SKM-1 treated with dmso at 0.1 percent for 144 hours (cell line): ENCODE data around the gene SHB.

Experiments used
- DNase-seq: peaks from one replicate; lab custom pipeline; 2025; ENCODE audit not compliant: unreplicated experiment; lab: John Stamatoyannopoulos, UW

Gene SHB

DNA sequence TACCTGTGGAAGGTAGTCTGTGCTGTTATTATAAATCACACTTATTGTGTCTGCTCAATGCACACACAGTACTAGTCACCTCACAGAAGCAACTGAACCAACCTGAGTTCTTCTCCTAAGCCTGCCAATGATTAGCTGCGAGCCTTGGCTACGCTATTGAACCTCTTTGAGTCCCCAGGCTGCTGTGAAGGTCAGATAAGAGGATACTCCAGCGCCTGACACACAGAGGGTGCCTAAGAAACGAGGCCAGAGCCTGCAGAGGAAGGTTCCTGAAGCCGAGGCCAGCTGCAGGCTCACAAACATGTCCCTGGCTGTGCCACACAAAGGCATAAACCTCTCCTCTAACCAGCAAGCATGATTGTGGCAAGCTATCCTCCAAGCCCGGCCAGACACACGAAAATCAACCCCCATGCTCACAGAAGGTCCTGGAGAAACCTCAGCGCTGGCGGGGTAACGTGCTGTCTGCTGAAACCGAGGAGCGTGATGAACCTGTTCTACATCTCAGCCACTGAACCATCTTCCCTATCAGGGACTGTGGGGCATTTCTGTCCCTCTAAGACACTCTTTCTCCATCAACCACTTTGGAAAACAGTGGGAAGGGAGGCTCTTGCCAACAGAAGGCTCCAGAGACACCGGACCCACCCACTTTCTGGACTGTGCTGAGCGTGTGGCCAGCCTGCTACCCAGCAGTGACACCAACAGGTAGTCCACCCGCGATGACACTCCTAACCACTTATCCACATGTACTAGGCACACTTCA lies 111.9 kb downstream of the SHB start:
- no peak for DNase-seq

DNA sequence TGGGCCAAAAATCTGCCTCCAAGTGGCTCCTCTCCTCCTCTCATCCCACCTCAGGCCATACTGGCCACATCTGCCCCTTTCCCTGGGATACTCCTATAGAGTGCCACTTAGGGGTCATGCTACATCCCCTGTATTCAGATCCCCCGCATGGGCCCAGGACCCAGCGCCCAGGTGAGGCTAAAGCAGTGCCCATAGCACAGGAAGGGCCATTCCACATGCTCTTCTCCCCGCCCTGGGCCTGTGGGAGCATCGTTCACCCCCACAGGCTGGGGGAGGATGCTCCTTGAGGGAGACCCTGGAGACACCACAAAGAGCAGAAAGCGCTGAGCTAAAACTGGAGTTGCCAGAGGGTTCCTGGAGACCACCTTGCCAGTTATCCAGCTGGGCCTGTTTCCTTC lies 112.6 kb downstream of the SHB start:
- no peak for DNase-seq

- DNase-seq = no peak
Observed at GRCh38 chr9:37955781-37956422, 113.1 kb downstream of the SHB start.

GRCh38 chr9:37954581-37954981 lies 114.4 kb downstream of the SHB start:
- no peak for DNase-seq

DNA sequence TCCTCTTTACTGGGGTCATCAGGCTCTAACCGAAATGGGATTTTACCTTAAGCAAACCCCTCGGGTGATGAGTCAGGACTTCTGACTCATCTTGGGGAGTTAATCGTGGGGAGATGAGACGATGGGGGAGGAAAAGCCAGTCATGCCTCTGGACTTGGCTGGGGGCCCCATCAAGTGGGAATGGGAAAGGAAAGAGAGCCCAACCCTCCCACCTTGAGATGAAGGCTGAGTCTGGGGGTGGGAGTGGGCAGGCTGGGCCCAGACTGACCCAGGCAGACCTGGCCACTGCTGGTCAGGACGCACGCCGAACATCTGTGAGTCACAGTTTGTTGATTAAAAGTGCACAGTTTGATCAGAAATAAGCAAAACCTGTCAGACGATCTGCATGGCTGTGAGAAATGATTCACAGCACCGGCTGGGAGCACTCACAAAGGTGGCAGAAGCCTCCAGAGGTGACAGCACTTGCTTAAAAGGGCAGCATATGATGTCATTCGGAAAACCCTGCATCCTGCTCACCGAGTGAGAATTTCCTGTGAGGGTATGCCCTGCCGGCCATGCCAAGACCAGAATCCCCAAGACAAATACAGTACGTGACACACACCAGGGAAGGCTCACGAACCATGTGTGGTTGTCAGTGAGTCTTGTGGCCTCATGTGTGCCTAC lies 115.1 kb downstream of the SHB start:
- no peak for DNase-seq

DNA sequence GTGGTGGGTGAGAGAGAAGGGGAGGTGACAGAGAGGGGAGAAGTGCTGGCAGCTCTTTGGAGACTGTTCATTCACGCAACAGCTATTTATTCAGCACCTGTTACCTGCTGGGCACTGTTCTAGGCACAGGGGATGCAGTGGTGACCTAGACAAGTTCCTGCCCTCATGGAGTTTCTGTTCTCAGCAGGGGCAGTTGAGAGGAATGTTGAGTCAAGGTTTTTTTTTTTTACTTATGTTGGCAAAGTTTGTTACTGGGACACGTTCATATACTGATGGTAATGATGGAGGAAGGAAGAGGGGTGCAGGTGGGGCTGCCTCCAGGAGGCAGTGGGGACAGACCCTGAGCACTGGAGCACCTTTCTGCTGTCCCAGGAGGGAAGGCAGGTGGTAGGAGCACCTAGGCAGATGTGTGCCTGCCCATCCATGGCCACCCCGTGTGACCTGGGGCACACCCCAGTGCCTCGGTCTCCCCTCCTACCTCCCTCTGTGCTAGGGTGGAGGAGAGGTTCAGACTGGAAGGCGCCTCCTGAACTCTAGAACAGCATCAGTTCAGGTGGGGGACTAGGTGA lies 115.7 kb downstream of the SHB start:
- DNase-seq = no peak

DNA sequence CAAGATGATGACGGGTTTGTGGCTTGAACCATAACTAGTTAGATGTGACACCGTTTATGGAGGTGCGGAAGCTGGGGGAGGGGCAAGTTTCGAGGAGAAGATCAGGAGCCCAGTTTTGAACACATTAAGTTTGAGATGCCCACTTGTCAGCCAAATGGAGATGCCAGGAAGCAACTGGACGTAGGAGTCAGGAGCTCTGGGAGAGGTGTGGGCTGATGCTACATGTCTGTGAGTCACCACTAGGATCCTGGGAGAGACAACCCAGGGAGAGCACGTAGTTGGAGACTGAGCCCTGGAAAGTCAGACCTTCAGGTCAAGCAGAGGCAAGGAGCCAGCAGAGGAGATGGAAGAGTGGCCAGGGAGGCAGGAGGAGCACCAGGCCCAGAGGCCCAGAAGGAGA lies 116.3 kb downstream of the SHB start:
- no peak for DNase-seq

DNA sequence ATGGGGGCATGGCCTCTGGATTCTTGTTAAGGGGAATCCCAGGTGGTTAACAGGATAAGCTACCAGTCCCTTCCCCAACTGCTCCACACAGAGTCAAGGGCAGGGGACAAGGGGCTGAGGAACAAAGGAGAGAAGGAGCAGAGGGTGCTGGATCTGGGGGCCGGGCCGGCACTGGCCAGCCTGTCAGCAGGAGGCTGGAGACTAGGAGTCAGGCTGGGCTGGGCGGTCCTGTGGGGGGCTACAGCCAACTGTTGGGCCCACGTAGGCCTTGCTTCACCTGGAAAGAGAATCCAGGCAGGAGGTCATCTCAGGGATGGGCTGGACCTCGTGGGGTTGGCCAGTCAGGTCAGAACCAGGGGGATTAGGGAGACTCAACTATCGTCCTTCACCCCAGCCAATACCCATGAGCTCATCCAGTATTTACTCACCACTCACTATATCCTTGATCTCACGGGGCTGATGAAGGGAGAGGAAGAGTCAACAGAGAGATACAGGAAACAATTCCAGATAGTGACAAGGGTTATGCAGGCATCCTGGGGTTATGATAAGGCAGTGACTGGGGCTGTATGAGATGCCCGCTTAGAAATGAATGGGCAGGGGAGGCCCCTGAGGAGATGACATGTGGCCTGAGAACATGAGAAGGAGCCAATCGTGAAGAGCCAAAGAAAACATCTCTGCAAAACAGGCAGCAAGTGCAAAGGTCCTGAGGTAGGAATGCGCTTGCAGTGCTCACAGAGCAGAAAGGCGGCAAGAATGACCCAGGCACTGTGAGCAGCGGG lies 117.2 kb downstream of the SHB start:
- DNase-seq = no peak

DNA sequence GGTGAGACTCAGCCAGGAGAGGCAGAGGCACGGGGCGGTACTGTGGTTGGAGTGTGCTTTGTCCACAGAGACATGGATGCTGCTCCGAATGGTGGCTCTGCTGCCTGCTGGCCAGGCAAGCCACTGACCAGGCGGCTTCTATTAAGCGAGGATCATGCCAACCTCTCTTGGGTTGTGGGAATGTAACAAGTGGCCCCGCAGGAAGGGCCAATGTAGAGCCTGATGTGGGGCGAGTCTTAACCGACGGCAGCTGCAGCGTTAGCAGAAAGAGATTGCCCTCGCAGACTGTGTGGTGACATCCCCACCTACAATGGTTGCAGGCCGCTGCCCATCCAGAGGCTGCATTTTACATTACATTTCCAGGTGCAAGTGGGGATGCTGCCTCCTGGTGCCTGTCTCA lies 118.5 kb downstream of the SHB start:
- DNase-seq = no peak

- no peak for DNase-seq
Observed at GRCh38 chr9:37949576-37949975, 119.5 kb downstream of the SHB start.

DNA sequence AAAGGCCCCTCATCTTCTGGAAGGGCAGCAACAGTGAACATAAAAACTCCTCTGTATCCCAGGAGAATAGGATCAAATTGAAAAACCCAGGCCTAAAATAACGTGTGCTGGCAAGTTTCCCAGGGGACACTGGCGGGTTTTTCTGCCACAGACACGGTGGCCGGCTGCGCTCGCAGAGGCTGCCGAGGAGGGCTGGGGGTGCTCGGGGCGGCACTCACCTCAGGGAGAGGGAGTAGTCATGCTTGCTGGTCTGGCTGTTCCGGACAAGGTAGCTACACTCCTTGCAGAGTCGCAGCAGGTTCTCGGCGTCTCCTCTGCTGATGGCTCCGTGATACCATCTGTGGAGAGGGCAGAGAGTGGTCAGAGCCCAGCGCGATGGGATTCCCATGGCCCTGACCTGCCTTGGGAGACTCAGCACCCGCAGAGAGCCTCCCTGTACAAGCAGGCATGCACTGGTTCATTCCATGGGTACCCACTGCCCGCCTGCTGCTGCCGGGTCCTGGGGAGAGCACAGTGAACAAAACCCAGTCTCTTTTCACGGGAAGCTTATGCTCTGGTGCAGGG lies 120.5 kb downstream of the SHB start:
- DNase-seq = no peak

DNA sequence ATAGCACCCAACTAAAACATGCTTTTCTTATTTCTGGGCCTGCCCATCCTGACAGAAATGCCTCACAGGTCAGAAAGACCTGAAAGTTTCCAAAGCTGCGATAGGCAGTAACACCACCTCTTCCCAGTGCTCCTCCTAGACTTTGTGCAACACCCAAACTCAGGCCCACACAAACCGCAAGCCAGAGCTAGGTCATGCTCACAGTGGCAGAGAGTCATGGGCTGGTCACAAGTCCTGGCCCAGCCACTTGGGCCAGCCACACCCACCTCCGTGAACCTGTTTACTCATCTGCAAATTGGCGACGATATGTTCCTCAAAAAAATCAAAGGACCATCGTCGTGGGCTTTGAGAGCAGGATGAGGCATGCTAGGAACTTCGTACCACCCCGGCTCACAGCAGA lies 121.0 kb downstream of the SHB start:
- DNase-seq = no peak

GRCh38 chr9:37947471-37947870 lies 121.6 kb downstream of the SHB start:
- no peak for DNase-seq

DNA sequence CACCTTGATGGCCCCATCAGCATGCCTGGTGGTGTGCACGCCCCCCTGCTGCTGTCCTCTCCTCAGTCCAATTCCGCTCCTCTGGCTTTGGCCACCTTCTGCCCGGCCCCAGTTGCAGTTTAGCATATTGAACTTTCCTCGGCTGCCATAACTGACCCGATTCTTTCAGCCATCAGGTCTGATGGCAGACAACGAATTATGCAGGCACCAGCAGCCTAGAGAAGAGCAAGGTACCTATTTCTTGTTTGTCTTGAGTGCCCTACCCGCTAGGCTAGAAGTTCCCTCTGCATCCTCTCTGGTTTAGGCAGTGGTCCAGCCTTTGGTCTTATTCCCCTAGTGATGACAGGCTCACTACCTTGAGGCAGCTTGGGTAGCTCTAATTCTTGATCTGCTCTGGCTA lies 122.1 kb downstream of the SHB start:
- DNase-seq = no peak

DNA sequence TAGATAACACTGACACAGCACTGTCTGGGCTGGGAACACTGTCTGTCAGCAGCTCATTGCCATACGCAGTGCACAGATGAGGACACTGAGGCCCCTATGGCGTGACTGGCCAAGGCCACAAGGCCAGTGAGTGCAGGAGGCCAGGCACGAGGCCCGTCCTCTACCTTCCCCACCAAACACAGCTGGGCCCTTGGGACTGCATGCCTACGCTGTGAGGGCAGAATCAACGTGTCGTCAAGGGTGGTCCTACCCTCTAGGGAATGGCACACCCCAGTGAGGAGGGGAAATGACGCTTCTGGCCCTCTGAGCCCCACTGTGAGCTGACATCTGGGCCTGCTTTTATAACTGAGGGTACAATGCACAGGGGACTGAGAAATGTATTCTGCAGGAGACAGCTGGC lies 123.0 kb downstream of the SHB start:
- DNase-seq = no peak

- DNase-seq = no peak
Observed at GRCh38 chr9:37944671-37945481, 124.2 kb downstream of the SHB start.

DNA sequence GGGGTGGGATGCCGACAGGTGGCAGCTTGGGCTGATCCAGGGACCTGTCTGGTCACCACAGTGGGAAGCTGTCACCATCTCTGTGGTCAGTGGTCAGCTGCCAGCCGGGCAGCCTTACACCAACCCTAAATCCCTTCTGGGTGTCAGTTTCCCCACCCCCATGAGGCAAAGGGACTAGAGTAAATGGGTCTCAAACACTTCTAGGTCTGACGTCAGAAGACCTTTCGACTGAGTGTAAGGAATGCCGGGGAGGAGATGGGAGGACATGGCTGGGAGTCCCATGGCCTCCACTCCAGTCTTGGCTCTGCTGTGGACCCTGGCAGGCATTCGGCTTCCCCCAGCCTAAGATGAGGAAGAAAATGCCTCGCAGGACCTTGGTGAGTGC lies 124.8 kb downstream of the SHB start:
- no peak for DNase-seq

DNA sequence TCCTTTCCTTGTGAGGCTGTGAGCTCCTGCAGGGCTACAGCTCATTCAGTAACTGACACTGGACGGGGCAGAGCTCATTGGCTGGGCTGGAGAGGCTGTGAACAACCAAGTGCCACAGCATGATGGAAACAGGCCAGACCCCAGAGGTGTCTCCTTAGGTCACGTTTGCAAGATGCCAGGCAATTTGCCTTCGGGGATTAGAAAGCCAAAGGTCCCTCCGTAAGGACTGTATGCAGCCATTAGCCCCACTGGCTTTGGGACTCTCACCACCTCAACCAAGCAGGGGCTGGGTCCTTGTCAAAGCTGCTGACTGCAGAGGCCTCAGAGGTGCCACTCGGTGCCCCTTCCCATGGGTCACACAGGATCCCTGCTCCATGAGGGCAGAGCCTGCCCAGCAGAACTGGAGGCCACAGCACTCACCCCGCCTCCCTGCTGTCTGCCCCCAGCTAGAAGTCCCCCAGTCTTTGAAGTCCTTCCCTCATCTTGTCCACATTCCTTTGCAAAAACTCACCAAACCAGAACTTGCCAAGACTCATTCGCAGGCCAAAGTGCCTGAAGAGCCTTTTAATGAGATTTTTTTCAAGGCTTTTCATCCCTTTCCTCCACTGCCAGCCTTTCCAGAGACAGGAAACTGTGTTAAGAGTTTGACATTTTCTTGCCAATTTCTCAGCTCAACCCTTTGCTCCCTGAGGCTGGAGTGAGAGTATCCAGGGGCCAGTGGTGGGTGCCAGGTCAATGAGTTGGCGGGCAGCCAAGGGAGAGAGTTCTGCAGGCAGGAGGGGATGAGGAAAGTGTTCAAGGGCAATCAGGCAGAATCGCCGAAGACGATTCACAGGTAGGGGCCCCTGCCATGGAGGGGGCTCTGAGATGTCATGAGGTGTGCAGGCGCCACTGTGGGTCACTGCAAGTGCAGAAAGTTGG lies 125.4 kb downstream of the SHB start:
- no peak for DNase-seq
